BE2C (cell line): ENCODE results near the gene NTRK3.

ENCODE experiments used
- DNase-seq: peaks from one replicate; pipeline ENCODE4 v3.0.0-alpha.2; 2020
- H3K27me3 ChIP-seq: fragments of 250-450 bp; sonication (Bioruptor Pico); 2 replicates; pipeline ENCODE4 v1.5.1; 2020; ENCODE audit warnings: mild to moderate bottlenecking
- H3K36me3 ChIP-seq: fragments of 250-450 bp; sonication (Bioruptor Pico); 2 replicates; pipeline ENCODE4 v1.5.1; 2020; ENCODE audit warnings: mild to moderate bottlenecking
- H3K4me1 ChIP-seq: fragments of 250-450 bp; sonication (Bioruptor Pico); 2 replicates; pipeline ENCODE4 v1.5.1; 2020
- H3K4me3 ChIP-seq: 2 replicates; pipeline ENCODE4 v1.5.1; 2011; ENCODE audit warnings: low read depth, low read length
- H3K9me3 ChIP-seq: fragments of 250-450 bp; sonication (Bioruptor Pico); 2 replicates; pipeline ENCODE4 v1.5.1; 2020
- TF ChIP-seq, protein P1 (sequence below): IDR thresholded peaks from 2 replicates; pipeline ENCODE4 v1.5.1; 2012; ENCODE audit warnings: mild to moderate bottlenecking, low read depth, low read length

Gene NTRK3

DNA sequence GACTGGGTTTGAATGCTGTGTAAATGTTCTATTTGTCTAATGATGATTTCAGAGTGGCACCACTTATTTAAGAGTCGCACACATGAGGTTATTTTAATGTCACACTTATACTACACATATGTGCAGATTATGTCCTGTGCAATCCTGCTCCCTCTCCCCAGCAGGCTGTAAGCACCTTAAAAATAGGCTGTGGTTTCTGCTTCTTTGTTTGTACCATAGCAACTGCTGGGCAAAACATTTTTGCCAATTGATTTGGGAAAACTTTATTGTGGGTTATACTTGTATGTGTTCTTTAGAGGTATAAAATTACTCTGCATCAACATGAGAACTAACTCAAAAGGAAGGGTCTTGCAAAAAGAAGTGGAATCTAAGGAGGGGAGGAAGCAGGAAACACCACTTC lies 318.5 kb downstream of the NTRK3 start:
- Histone ChIP-seq H3K9me3 (no peaks in the 10 kb centered on the region; the same call in 1 of the 2 replicates), H3K27me3 (no peaks in the 10 kb centered on the region), H3K4me3 (no peak overlapping the region), H3K36me3 (no peaks in the 10 kb centered on the region), H3K4me1 (peaks cover 4% of the 10 kb centered on the region; the same call in 1 of the 2 replicates)
- no peak for DNase-seq
- TF ChIP-seq, protein P1, sequence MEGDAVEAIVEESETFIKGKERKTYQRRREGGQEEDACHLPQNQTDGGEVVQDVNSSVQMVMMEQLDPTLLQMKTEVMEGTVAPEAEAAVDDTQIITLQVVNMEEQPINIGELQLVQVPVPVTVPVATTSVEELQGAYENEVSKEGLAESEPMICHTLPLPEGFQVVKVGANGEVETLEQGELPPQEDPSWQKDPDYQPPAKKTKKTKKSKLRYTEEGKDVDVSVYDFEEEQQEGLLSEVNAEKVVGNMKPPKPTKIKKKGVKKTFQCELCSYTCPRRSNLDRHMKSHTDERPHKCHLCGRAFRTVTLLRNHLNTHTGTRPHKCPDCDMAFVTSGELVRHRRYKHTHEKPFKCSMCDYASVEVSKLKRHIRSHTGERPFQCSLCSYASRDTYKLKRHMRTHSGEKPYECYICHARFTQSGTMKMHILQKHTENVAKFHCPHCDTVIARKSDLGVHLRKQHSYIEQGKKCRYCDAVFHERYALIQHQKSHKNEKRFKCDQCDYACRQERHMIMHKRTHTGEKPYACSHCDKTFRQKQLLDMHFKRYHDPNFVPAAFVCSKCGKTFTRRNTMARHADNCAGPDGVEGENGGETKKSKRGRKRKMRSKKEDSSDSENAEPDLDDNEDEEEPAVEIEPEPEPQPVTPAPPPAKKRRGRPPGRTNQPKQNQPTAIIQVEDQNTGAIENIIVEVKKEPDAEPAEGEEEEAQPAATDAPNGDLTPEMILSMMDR = no peak

DNA sequence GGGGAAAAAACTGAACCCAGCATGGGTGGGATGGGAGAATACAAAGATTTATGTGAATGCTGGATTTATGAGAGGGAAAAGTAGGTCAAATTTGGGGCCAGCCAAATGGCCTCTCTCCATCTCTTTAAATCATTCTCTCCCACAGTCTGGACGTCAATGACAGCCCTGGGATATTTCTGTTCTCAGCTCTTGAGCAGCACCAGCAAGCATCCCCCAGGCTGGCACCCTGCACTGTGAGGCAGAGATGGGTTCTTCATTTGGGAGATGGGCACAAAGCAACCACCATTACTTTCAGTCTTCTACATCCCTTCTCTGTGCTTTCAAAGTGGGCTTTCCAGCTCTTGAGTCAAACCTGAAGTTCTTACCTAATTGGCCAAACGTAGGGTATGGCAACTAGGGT lies 321.0 kb downstream of the NTRK3 start:
- TF ChIP-seq, protein P1 = no peak
- Histone ChIP-seq H3K27me3 (no peaks in the 10 kb centered on the region), H3K4me1 (peaks cover 4% of the 10 kb centered on the region; the same call in 1 of the 2 replicates), H3K9me3 (no peaks in the 10 kb centered on the region; the same call in 1 of the 2 replicates), H3K4me3 (no peak overlapping the region), H3K36me3 (no peaks in the 10 kb centered on the region)
- no peak for DNase-seq

DNA sequence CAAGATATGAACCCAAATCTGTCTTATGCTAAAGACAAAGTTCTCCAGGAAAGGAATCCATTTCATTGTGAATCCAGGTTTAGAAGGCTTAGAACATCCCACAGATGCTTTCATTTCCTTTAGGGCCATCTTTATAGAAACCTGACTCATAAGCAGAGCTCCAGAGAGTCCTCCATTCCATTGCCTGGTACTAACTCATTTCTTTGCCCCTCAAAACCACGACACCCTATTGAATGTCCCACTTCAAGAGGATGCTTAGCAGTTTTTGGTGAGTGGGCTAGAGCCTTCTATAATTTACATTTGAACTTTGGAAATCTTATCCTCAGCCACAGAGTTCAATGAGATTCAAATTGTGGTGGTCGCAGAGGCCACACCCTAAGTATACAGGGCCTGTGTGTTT lies 325.0 kb downstream of the NTRK3 start:
- Histone ChIP-seq H3K27me3 (no peaks in the 10 kb centered on the region), H3K4me3 (no peak overlapping the region), H3K36me3 (no peaks in the 10 kb centered on the region), H3K9me3 (no peaks in the 10 kb centered on the region), H3K4me1 (peaks cover 13% of the 10 kb centered on the region)
- TF ChIP-seq, protein P1 = no peak
- no peak for DNase-seq

DNA sequence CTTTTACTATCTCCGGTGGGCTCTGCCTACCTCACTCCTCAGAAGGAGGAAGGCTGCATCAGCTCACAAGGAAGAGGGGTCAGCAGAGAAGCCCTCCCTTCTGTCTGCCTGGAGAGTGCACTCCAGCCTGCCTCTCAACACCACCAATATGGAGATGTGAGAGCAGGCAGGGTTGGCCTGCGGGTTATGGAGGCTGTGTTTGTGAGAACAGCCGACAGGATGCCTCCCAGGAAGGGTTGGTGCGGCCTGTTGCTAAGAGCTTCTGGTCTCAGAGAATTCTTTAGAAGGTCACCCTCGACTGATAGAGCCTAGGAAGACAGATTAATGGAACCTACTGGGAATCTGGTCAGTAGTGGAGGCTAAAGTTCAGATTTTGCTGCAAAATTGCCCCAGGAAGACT lies 326.1 kb downstream of the NTRK3 start:
- DNase-seq = no peak
- H3K4me1 ChIP-seq = peaks cover 13% of the 10 kb centered on the region
- no peak overlapping the region for H3K4me3 ChIP-seq
- no peaks in the 10 kb centered on the region for H3K36me3 ChIP-seq
- TF ChIP-seq, protein P1 = no peak
- no peaks in the 10 kb centered on the region for H3K9me3 ChIP-seq
- no peaks in the 10 kb centered on the region for H3K27me3 ChIP-seq

DNA sequence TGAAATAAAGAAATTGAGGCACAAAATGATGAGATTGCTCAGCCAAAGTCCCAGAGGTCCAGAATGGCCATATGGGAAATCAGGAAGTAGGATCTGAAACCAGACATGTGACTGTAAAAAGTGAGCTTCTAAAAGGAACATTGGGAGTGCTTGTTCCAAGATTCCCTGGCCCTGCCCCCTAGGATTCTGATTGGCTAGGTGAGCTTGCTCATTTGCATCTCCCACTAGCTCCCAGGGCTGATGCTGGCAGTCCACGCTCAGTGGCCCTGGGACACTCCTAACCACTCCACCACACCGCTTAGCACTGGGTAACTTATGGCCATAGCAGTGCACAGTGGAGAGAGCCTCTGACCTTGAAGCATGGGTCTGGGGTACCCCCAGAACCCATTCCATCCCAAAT lies 326.7 kb downstream of the NTRK3 start:
- no peaks in the 10 kb centered on the region for H3K9me3 ChIP-seq
- H3K4me1 ChIP-seq = peaks cover 13% of the 10 kb centered on the region
- peak; percentile 81 for DNase-seq
- TF ChIP-seq, protein P1 = no peak
- H3K4me3 ChIP-seq = no peak overlapping the region
- H3K36me3 ChIP-seq = no peaks in the 10 kb centered on the region
- H3K27me3 ChIP-seq = no peaks in the 10 kb centered on the region

DNA sequence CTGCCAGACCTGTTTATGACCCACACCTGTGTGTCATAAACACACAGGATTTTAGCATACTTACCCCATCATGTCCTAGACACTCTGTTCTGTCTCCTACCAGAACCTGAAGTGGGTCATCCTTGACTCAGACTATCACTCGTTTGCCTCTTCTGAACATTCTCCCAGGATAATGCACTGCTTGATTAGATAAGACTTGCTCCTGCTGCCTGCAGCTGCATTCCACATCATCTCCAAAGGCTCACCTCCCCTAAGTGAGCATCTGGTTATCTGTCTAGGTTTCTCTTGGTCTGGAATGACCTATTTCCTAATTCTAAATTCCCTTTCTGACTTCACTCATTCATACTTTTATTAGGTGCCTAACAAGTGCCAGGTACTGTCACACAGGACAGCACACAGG lies 332.1 kb downstream of the NTRK3 start:
- no peak overlapping the region for H3K4me3 ChIP-seq
- no peak for DNase-seq
- H3K36me3 ChIP-seq = no peaks in the 10 kb centered on the region
- TF ChIP-seq, protein P1 = no peak
- peaks cover 6% of the 10 kb centered on the region for H3K4me1 ChIP-seq
- H3K27me3 ChIP-seq = no peaks in the 10 kb centered on the region
- no peaks in the 10 kb centered on the region for H3K9me3 ChIP-seq
